Activated naive CD4-positive, alpha-beta T cell (primary cell): Measurements from ENCODE around the gene IFITM10.

Source experiments
- DNase-seq, 4 experiments: peaks; one replicate each; lab custom pipeline; 2025; lab: John Stamatoyannopoulos, UW

IFITM10 gene

DNA sequence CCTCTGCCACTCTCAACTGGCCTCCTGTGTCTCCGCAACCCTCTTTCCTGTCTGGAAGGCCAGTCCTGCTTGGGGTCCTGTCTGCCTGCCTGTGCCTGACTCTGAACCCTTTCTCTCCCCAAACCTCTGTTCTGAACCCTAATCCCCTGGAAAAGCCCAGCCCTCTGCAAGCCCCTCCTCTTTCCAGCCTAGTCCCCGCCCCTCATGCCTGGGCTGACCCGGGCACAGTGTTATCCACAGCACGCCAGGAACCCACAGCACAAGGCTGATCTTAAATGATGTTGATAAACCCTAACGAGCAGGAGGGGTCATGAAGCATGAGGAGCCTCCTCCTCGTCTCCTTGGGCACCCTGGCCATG lies at the start of gene IFITM10:
Gene IFITM10 (minus strand): TSS at position 115 of the 359 bp plus-strand sequence. CDS start 153 bp downstream, outside the sequence.
- DNase-seq, result no peak

DNA sequence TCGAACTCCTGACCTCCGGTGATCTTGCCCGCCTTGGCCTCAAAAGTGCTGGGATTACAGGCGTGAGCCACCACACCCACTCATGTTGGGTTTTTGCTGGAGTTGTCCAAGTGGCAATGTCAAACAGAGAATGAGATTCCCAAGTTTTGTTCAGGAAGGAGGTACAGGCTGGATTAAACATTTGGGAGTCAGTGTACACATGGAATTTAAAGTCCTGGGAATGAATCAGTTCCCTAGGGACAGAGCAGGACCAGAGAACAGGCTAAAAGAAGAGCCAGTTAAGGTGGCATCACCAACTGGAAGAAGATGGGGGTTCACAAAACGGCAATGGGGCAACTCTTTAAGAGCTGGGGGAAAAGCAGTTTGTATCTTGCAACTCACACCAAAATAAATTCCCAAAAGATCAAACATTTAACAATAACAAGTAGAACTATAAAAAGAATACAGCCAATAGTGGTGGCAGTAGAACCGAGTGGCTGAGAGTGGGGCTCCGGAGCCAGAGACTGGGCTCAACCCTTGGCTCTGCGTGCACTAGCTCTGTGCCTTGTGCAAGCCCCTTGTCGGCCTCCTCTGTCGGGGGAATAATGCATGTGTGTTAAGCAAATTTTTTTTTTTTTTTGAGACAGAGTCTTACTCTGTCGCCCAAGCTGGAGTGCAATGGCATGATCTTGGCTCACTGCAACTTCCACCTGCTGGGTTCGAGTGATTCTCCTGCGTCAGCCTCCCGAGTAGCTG lies 47.2 kb upstream of the IFITM10 start:
- no peak for DNase-seq

DNA sequence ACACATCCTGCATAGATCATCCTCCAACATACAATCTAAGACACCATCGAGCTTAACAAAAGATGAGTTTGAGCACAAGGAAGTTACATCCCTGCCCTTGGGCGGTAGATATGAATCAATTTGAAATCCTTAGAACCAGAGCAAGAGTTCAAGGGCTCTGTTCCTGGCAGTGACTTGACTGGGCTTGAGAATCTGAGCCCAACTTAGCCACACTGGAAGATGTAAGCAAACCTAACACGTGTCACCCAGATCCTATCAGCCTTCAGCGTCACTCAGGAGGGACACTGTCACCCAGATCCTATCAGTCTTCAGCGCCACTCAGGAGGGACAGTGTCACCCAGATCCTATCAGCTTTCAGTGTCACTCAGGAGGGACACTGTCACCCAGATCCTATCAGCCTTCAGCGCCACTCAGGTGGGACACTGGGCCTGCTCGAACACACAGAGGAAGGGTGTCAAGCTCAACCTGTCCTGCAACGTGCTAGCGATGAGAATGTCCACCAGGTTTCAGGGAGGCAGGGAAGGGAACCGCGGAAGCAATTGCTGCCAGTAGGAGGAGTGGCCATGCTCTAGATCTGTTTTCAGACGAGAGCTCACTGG lies 46.1 kb upstream of the IFITM10 start:
- DNase-seq, result no peak

DNA sequence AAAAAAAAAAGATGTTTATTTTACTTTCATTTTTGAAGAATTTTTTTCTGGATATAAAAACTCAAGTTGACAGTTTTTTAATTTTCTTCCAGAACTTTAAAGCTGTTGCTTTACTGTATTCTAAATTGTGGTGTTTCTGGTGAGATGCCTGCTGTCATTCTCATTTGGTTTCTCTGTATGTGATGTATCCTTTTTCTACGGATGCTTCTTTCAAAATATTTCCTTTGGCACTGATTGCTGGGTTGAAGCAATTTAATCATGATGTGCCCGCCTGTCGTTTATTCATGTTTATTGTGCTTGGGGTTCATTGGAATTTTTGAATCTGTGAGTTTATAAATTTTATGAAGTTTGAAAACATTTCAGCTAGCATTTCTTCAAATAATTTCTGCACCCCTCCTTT lies 42.7 kb upstream of the IFITM10 start:
- no peak for DNase-seq

DNA sequence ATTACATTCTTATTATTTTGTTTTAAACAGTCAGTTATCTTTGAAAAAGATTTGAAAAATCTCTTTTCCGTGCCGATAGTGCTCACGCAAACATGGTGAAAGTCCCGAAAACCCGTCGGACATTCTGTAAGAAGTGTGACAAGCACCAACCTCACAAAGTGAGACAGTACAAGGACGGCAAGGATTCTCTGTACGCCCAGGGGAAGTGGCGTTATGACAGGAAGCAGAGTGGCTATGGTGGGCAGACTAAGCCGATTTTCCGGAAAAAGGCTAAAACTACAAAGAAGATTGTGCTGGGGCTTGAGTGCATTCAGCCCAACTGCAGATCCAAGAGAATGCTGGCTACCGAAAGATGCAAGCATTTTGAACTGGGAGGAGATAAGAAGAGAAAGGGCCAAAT lies 42.1 kb upstream of the IFITM10 start:
- no peak for DNase-seq

DNA sequence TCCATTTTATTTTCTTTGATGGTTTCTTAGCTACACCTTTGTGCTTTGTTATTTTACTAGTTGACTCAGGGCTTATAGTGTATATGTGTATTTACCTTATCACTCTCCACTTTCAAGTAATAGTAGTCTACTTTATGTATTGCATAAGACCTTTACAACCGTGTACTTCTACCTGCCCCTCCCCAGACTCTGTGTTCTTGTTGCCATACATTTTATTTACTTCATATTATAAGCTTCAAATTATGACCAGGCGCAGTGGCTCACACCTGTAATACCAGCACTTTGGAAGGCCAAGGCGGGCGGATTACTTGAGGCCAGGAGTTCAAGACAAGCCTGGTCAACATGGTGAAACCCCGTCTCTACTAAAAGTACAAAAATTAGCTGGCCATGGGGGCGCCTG lies 41.5 kb upstream of the IFITM10 start:
- DNase-seq, result no peak

DNA sequence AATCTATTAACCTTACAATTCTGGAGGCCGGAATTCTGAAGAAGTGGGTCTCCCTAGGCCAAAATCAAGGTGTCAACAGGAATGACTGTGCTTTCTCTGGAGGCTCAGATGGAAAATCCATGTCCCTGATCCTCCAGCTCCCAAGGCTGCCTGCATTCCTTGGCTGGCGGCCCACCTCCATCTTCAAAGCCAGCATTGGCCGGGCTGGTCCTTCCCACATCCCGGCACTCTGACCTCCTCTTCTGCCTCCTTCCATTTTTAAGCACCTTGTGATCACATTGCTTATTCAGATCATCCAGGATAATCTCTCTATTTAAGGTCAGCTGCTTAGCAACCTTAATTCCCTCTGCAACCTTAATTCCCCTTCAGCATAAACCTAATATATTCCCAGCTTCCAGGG lies 36.1 kb upstream of the IFITM10 start:
- DNase-seq, result no peak

DNA sequence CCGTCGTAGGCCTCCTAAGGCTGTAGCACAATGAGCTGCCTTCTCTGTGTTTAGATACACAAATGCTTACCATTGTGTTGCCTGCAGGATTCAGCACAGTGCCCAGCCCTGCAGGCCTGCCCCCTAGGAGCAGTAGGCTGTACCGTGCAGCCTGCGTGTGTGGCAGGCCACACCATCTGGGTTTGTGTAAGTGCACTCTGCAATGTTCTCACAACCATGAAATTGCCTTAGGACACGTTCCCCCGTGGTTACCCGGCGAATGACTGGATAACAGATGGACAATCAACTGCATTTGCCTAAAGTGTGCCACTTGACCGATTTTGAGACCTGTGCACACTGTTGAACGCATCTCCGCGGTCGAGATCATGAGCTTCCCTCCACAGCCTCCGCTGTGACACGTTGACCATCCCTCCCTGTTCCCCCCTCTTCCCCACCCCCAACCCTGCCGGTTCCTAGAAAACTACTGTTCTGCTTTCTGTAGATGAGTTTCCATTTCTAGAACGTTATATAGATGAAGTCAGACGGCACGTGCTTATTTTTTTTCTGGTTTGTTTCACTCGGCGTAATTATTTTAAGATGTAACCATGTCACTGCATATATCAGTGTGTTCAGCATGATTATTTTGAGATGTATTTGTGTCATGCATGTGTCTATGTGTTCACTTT lies 35.5 kb upstream of the IFITM10 start:
- no peak for DNase-seq

DNA sequence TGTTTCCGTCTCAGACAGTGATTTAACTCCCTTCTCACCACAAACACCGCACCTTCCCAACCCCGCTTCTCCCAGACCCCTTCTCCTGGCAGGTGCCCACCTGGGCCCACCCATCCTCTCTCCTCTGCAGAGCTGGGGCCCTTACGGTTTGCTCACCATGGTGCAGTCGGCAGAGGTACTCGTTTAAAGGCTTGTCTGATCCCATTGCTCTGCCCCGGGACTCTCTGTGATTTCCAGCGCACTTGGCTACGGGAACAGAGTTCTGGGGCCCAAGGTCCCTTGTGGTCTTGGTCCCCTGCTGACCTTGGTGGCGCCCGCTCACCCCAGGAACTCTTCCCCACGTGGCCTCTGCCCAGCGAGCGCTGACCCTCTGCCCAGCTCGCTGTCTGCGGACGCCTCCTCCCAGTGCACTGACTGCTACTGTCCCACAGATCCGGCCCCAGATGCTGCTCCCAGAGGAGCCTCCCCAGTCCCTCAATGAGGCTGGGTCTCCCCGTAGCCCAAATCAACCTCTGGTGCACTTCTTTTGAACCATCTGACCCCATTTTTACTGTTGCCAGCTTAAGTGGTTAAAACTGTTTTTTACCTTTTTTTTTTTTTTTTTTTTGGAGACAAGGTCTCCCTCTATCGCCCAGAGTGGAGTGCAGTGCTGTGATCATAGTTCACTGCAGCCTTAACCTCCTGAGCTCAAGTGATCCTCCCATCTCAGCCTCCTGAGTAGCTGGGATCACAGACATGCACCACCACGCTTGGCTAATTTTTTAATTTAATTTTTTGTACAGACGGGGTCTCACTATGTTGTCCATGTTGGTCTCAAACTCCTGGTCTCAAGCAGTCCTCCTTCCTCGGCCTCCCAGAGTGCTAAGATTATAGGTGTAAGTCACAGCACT lies 34.6 kb upstream of the IFITM10 start:
- no peak for DNase-seq

DNA sequence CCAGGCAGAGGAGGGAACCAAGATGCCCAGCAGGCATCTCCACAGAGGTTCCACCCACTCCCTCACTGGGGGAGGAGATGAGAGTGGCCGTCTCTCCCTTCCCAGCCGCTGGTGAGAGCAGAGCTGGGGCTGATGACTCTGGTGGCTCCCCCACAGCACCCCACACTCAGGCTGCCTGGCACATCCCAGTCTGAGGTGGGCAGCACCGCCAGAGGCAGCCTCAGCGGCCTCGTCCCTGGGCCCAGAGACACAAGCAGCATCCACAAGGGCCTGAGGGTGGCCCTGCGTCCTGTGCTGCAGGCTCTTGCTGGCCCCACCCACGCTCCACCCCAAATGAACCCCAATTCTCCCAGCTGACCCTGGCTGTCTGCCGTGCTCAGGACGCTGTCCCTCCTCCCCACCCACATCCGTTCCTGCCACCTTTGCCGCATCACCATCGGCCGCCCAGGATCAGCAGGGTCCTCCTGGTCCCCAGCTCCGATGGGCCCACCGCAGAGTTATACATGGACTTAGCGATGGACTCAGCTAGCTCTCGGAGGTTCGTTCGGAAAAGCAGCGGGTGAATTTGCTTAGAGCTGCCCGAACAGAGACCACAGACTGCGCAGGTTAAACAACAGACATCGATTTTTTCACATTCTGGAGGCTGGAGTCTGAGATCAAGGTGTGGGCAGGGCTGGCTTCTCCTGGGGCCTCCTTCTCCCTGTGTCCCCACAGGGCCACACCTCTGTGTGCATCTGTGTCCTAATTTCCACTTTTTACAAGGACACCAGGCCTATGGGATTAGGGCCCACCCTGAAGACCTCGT lies 33.5 kb upstream of the IFITM10 start:
- DNase-seq, result no peak

DNA sequence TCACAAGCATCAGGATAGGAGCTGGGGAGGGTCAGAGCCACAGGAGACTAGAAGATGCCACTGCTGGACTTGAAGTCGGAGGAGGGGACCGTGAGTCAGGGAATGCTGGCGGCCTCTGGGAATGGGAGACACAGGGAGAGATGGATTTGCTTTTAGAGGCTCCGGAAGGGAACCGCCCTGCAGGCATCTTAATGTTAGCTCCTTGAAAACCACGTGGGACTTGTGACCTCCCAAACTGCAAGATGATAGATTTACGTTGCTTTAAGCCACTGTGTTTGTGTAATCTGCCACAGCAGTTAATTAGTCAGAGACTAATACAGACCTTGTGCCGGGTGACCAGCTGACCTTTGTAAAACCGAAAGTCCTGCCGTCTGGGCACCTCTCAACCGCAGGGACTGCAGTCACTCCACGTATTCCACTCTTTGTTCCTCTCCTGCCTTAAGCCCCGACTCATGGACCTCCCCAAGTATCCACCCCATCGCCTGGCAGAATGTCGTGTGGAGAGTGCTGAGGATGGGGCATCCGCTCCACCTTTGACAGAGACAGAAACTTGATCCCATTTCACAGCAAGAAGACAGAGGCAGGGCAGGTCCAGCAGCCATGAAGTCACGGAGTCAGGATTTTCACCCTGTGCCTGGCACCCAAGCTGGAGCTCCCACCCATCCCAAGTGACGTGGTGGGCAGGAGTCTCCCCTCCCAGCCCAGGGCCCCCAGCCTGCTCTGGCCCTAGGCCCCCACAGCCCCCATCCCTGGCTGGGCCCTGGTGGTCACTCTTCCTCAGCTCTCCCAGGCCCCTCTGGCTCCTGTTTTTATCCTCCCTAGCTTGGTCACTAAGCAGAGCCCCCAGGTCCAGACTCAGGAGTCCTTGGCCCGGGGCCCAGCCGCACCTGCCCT lies 32.7 kb upstream of the IFITM10 start:
- no peak for DNase-seq

DNA sequence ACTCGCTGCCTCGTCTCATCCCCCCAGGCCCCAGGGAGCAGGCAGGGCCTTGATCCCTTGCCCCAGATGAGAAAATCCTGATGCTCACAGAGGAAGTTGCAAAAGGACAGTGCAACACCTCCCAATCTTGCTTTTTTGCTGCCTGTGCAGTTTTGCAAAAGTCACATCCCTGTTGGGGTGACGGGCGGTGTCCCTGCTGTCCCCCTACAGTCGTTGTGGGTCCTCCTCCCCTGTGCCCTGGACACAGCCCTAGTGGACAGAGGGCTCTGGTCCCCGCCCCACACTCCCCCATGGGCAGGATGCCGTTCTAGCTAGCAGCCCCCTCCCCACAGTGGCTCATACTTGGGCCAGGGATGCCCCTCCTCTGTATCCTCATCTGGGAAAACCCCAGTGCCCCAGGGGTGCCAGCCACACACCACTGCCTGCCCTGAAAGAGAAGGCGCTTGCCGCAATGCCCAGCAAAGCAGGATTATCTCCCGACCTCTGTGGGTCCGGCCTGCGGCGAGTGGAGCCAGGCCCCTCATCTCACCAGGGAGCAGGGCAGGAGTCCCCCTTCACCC lies 31.7 kb upstream of the IFITM10 start:
- no peak for DNase-seq

DNA sequence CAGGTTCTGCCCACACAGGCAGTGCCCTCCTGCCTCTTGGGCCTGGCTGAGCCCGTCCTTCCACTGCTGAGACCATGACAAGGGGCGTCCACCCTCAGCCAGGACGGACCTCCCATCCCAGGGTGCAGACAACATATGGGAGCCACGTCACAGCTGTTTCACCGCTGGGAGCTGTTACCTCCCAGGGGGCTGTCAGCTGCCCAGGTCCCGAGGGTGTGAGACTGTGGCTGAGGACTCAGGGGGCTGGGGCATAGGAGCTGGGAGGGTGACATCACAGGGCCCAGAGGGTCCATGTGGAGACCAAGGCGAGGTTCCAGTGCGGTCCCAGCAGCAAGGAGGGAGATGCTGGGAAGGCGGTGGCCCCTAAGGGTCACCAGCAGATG lies 31.2 kb upstream of the IFITM10 start:
- DNase-seq, result no peak

DNA sequence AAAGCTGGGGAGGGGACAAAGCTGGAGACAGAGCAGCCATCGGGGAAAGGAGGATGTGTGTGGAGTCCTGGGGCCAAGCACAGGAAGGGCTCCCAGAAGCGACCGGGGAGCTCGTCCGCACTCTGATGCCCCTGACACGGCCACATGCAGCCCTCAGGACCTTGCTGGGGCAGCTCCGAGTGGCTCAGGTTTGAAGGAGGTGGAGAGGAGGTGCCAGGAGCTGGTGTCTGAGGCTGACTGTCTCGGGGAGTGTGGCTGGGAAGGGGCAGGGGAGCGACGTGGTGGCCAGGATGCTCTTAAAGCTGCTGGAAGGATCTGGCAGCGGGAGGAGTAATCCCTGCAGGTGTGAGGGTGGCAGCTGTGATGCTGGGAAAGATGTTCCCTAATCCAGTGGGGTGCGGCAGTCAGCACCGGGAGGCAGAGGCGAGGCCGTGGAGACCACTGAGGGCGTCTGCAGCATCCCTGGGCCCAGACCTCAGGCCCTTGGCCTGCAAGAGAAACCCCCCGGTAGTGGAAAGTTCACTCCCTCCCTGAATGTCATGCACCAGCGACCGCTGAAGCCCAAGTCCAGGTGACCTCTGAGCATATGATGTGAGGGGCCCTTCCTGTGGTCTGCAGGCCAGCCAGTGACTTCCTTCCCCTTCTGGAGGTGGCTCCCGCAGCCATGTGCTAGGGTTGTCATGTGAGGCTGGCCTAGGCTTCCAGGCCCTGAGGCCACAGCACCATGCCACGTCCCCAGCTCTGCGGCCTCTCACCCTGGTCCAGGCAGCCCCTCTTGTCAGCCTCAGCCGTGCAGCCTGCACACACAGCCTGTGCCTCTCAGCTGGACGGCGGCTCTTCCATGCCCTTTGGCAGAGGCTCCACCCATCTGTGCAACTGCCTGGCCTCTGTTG lies 30.6 kb upstream of the IFITM10 start:
- DNase-seq, result no peak

DNA sequence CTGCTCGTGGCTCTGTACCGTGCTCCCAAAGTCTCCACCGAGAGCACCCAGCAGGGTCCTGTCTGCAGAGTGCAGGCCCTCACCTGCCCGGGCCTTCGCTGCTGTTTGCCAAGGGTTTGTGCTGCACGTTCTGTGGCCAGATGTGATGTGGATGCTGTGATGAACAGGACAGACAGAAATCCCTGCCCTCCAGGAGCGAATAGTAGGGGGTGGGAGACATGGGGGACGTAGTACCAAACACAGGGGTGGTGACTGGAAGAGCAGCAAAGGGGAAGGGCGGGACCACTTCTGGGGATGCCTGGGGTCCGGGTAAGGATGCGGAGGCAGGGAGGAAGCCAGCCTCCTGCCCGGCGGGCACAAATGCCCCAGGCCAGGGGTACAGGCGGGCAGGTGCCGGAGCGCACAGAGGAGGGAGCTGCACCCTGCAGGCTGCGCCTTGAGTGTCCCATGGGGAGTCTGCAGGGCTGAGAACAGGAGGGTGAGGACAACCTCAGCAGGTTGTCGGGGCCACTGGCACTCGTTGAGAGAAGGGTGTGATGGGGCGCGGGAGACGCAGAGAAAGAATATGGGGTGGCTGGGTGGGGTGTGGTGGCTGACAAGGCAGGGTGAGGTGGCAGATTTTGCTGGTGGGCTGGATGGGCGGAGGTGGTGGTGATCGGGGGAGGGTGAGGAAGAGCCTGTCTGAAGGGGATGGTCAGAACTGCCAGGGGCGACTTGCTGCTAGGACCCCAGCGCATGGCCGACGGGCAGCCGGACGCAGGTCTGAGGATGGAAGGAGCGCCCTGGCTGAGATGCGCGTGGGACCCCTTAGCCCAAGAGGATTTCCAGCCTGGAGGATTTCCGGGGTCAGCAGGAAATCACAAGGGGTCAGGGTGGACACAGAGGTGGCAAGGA lies 29.7 kb upstream of the IFITM10 start:
- DNase-seq, result no peak

DNA sequence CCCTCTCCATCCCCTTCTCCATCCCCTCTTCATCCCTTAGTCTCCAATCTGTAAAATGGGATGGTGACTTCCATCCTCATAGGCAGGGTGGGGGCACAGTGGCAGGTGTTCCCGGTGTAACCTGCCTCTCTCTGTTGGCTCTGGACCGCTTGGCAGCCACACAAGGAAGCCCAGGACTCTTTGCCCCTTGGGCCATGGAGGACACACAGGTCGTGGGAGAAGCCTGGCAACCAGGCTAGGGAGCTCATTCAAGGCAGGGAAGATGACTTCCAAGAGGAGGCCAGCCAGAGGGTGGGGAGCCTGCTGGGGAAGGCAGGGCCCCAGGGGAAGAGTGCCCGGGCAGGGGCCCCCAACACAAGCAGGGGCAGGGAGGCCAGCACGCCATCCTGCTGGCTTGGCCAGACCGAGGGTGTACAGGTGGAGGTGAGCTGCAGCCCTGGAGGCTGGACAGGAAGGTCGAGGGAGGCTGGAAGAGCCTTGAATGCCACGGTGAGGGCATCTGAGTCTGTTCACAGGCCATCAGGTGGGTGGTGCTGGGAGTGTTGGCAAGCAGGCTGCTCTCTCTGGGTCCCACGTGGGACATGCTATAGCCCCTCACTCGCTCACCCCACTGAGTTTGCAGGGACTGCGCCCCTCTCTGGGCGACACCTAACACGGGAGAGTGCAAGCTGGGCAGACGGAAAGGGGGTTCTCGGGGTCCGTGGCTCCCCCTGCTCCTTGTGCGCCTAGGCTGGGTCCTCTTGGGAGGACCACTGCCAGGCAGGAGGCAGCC lies 28.8 kb upstream of the IFITM10 start:
- no peak for DNase-seq

DNA sequence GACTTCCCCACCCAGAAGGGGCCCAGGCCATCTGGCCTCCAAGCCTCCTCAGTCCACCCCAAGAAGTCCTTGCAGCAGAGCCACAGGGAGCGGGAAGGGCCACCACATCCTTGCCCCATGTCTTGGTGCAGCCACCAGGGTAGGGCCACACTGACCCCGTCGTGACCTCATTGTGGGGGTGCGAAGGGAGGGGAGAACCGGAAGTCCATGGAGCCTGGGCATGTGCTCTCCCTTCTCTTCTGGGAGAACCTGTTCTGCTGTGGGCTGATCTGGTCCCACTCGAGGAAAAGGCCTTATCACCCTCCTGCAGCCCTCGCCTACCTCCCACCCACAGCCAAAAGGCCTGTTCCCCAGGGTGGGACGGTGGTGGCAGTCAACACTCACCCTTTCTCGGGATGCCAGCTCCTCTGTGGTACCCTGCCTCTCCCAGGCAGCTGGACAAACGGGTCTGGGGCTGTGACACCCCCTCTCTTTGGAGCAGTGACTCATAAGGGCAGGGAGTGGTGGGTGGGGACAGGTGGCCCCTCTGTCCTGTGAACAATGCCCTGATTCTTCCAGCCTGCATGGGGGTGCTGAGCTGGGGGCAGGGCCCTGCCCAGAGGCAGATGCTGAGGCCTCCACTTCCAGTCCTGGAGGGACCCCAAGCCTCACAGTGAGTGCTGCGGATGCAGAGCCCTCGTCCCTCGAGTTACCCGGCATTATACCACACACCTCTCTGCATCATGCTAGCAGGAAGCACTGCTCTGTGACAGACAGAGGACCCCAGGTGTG lies 27.9 kb upstream of the IFITM10 start:
- no peak for DNase-seq
